Measurements from ENCODE around the gene TNS3.

DNA sequence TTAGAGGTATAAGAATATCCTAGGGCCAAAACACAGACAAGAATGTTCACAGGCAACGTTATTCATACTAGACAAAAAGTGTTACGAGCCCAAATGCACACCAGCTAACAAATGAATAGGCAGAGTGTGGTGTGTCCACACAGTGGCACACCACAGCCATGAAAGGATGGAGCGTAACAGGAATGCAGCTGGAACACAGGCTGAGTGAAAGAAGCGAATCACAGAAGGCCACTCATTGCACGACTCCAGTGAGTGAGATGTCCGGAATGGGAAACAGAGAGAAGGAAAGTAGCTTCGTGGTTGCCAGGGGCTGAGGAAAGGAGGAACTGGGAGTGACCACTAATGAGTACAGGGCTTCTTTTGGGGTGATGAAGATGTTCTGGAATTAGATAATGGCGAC, 198.8 kb downstream of the TNS3 start:
- TF ChIP-seq, protein P1, sequence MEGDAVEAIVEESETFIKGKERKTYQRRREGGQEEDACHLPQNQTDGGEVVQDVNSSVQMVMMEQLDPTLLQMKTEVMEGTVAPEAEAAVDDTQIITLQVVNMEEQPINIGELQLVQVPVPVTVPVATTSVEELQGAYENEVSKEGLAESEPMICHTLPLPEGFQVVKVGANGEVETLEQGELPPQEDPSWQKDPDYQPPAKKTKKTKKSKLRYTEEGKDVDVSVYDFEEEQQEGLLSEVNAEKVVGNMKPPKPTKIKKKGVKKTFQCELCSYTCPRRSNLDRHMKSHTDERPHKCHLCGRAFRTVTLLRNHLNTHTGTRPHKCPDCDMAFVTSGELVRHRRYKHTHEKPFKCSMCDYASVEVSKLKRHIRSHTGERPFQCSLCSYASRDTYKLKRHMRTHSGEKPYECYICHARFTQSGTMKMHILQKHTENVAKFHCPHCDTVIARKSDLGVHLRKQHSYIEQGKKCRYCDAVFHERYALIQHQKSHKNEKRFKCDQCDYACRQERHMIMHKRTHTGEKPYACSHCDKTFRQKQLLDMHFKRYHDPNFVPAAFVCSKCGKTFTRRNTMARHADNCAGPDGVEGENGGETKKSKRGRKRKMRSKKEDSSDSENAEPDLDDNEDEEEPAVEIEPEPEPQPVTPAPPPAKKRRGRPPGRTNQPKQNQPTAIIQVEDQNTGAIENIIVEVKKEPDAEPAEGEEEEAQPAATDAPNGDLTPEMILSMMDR (IDR thresholded peaks at IDR 0.05) = no peak
- no peak for TF ChIP-seq POLR2A (IDR thresholded peaks at IDR 0.05)
